ENCODE data around the gene MRPL44.

MRPL44 gene

GRCh38 chr2:224011837-224012236, 54.6 kb downstream of the MRPL44 start:
- DNase-seq = no peak

GRCh38 chr2:224014336-224014735, 57.1 kb downstream of the MRPL44 start:
- no peak for DNase-seq

DNA sequence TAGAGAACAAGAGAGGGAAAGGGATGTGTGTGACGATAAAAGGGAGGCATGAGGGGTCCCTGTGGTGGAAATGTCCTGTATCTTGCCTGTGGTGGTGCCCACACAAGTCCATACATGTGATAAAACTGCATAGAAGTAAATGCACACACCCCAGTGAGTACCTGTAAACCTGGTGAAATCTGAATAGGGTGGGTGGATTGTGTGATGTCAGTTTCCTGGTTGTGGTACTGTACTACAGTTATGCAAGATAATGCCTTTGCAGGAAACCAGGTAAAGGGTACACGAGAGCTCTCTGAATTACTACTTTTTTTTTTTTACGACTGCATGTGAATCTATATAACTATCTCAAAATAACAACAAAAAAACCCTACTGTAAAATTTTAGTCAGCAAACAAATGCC, 59.7 kb downstream of the MRPL44 start:
- no peak for DNase-seq

All from NCI-H748 treated with DMSO at 0.1 percent for 48 hours (cell line).